K562 (cell line): ENCODE measurements around the gene DENND1A.

Experiments
- CREM ChIP-seq: IDR thresholded peaks from 2 replicates; pipeline ENCODE4 v1.6.1; 2014; ENCODE audit warnings: antibody characterized with exemption, low read depth
- FOSL1 ChIP-seq: fragments of 200-800 bp; sonication (Bioruptor generic); conservative IDR thresholded peaks from 2 replicates; pipeline ENCODE4 v1.6.1; 2016; ENCODE audit warnings: missing genetic modification characterization, missing compliant biosample characterization
- FOXA3 ChIP-seq, 2 experiments: fragments of 450-650 bp in 1 of 2; sonication (generic) in 1 of 2; formaldehyde crosslinking; IDR thresholded peaks in 1 of 2; conservative IDR thresholded peaks in 1 of 2; 2 replicates each; pipeline versions ENCODE4 v1.4.0 to v1.8.0; 2020 to 2022; ENCODE audit warnings: mild to moderate bottlenecking in 2 of 2, missing genetic modification reagents in 1 of 2
- NFATC3 ChIP-seq: fragments of 450-650 bp; IDR thresholded peaks from 2 replicates; pipeline ENCODE4 v1.6.1; 2017; ENCODE audit warnings: mild to moderate bottlenecking
- PHB2 ChIP-seq: fragments of 450-650 bp; IDR thresholded peaks from 2 replicates; pipeline ENCODE4 v1.6.1; 2017; ENCODE audit warnings: low read depth
- POLR2A ChIP-seq: fragments of 450-650 bp; conservative IDR thresholded peaks from 2 replicates; pipeline ENCODE4 v1.6.1; 2016
- SREBF2 ChIP-seq: sonication (generic); formaldehyde crosslinking; IDR thresholded peaks from 2 replicates; pipeline ENCODE4 v1.4.0; 2020; ENCODE audit warnings: mild to moderate bottlenecking, missing genetic modification reagents
- ZFP1 ChIP-seq: fragments of 450-650 bp; formaldehyde crosslinking; IDR thresholded peaks from 2 replicates; pipeline ENCODE4 v1.4.0; 2020; ENCODE audit warnings: mild to moderate bottlenecking, mixed read lengths
- ZNF77 ChIP-seq: fragments of 250-450 bp; sonication (Bioruptor Pico); IDR thresholded peaks from 2 replicates; pipeline ENCODE4 v1.5.0; 2020
- TF ChIP-seq, protein P1 (sequence below): sonication (generic); formaldehyde crosslinking; IDR thresholded peaks from 2 replicates; pipeline ENCODE4 v1.8.1; 2022; ENCODE audit warnings: missing genetic modification reagents
- TF ChIP-seq, protein P2 (sequence below), 2 experiments: fragments of 450-650 bp; formaldehyde crosslinking in 1 of 2; IDR thresholded peaks; 2 replicates each; pipeline versions ENCODE4 v1.4.0 to v1.6.1; 2014 to 2020; ENCODE audit warnings: mild to moderate bottlenecking in 2 of 2, borderline replicate concordance in 1 of 2, low read depth in 1 of 2
- TF ChIP-seq, protein P3 (sequence below): sonication (generic); formaldehyde crosslinking; IDR thresholded peaks from 2 replicates; pipeline ENCODE4 v1.8.1; 2023; ENCODE audit warnings: mild to moderate bottlenecking, missing genetic modification reagents

DNA sequence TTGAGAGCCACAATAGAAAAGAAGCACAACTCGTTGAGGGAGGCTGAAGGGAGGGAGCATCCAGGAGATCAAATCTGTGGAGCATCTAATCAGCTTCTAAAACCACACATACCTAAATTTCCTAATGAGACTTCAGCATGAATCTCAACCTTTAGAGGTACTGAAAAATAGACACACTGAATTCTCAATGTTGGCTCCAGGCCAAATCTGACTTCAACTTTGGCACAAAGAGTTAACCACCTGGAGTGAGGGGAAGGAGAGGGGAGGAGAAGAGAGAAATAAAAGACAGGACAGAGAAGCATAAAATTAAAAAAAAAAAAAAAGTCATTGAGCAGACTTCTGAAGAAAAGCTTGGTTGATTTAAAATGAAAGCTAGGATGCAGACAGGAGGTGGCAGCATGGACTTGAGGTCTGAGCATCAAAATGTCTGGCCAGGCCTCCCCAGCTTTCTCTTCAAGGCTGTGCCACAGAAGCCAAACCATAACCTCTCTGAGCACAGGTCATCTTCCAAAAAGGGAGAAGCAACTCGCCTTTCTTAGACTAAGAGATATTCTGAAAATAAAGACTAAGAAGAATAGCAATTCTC is 205.6 kb downstream of the DENND1A start:
- TF ChIP-seq, protein P1, sequence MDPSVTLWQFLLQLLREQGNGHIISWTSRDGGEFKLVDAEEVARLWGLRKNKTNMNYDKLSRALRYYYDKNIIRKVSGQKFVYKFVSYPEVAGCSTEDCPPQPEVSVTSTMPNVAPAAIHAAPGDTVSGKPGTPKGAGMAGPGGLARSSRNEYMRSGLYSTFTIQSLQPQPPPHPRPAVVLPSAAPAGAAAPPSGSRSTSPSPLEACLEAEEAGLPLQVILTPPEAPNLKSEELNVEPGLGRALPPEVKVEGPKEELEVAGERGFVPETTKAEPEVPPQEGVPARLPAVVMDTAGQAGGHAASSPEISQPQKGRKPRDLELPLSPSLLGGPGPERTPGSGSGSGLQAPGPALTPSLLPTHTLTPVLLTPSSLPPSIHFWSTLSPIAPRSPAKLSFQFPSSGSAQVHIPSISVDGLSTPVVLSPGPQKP (CRISPR knock-in tag), result no peak
- TF ChIP-seq FOSL1 (tag) (no peak), SREBF2 (CRISPR knock-in tag) (no peak), FOXA3 (CRISPR knock-in tag; conservative IDR thresholded peaks at IDR 0.05 in 1 of 2, IDR thresholded peaks at IDR 0.05 in 1 of 2) (no peak), NFATC3 (no peak), CREM (no peak), ZNF77 (CRISPR knock-in tag) (no peak), POLR2A (no peak), ZFP1 (CRISPR knock-in tag) (no peak), PHB2 (no peak)
- TF ChIP-seq, protein P2, sequence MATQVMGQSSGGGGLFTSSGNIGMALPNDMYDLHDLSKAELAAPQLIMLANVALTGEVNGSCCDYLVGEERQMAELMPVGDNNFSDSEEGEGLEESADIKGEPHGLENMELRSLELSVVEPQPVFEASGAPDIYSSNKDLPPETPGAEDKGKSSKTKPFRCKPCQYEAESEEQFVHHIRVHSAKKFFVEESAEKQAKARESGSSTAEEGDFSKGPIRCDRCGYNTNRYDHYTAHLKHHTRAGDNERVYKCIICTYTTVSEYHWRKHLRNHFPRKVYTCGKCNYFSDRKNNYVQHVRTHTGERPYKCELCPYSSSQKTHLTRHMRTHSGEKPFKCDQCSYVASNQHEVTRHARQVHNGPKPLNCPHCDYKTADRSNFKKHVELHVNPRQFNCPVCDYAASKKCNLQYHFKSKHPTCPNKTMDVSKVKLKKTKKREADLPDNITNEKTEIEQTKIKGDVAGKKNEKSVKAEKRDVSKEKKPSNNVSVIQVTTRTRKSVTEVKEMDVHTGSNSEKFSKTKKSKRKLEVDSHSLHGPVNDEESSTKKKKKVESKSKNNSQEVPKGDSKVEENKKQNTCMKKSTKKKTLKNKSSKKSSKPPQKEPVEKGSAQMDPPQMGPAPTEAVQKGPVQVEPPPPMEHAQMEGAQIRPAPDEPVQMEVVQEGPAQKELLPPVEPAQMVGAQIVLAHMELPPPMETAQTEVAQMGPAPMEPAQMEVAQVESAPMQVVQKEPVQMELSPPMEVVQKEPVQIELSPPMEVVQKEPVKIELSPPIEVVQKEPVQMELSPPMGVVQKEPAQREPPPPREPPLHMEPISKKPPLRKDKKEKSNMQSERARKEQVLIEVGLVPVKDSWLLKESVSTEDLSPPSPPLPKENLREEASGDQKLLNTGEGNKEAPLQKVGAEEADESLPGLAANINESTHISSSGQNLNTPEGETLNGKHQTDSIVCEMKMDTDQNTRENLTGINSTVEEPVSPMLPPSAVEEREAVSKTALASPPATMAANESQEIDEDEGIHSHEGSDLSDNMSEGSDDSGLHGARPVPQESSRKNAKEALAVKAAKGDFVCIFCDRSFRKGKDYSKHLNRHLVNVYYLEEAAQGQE (IDR thresholded peaks at IDR 0.05; ENCODE audit: borderline replicate concordance), result no peak
- TF ChIP-seq, protein P2 (CRISPR knock-in tag; IDR thresholded peaks at IDR 0.05; ENCODE audit: low read depth), result no peak
- TF ChIP-seq, protein P3, sequence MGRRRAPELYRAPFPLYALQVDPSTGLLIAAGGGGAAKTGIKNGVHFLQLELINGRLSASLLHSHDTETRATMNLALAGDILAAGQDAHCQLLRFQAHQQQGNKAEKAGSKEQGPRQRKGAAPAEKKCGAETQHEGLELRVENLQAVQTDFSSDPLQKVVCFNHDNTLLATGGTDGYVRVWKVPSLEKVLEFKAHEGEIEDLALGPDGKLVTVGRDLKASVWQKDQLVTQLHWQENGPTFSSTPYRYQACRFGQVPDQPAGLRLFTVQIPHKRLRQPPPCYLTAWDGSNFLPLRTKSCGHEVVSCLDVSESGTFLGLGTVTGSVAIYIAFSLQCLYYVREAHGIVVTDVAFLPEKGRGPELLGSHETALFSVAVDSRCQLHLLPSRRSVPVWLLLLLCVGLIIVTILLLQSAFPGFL, result no peak
